K562 (cell line): ENCODE data around the gene ATP13A4. TPM values are rescaled to one million over a fixed set of nuclear protein-coding genes. Genes with fewer than 3 reads are reported as not detected.

ENCODE experiments used
- ATAC-seq: fragments of 200-7000 bp; cut with Tn5 transposase; 3 replicates; pipeline ENCODE4 v1.9.1; 2020; ENCODE audit warnings: moderate library complexity
- BruUV-seq: library from RNA; stranded (reverse); fragments of 400-500 nt; replicated peaks from 2 replicates; lab custom pipeline; 2021; lab: Mats Ljungman, UMichigan
- CTCF ChIA-PET: fragments of 300-600 bp; formaldehyde crosslinking; extraction: SDS; loops from one replicate; lab custom pipeline; 2021; ENCODE audit warnings: low intra/inter-chr PET ratio; lab: Yijun Ruan, JAX
- POLR2A ChIA-PET: fragments of 300-600, 350-650 bp; sonication (Branson Sonifier 250); formaldehyde crosslinking; extraction: SDS; loops from one replicate; lab custom pipeline; 2021; ENCODE audit warnings: antibody characterized with exemption, inconsistent platforms; lab: Yijun Ruan, JAX
- DNase-seq, 4 experiments: peaks; one replicate each; pipeline versions ENCODE4 v3.0.0 to v3.0.0-alpha.2; 2011 to 2018; ENCODE audit warnings: low spot score in 3 of 4, mixed read lengths in 3 of 4; ENCODE audit errors: extremely low read depth in 1 of 4
- FAIRE-seq: peaks from 2 replicates; lab custom pipeline; 2011; peaks lifted over from hg19 to GRCh38; lab: Jason Lieb, UNC
- H2AFZ ChIP-seq: 2 replicates; pipeline ENCODE4 v1.6.0; 2011; ENCODE audit warnings: low read depth, low read length, control low read depth, inconsistent platforms
- H3K27ac ChIP-seq: fragments of 200-600 bp; 3 replicates; pipeline ENCODE4 v1.8.0; 2011; ENCODE audit warnings: low read depth, mild to moderate bottlenecking, control low read depth, inconsistent platforms, low read length, moderate library complexity, mixed read lengths; ENCODE audit errors: extremely low read depth
- H3K27me3 ChIP-seq, 2 experiments: fragments of 300-600 bp in 1 of 2; 2 replicates in 1 of 2; 3 replicates in 1 of 2; pipeline versions ENCODE4 v1.6.0 to v1.8.0; 2011; ENCODE audit warnings: inconsistent platforms in 2 of 2, low read length in 2 of 2, mild to moderate bottlenecking in 1 of 2, mixed read lengths in 1 of 2, moderate library complexity in 1 of 2; ENCODE audit not compliant: control insufficient read depth in 2 of 2, insufficient read depth in 2 of 2
- H3K36me3 ChIP-seq: fragments of 300-600 bp; 3 replicates; pipeline ENCODE4 v1.8.0; 2011; ENCODE audit warnings: mild to moderate bottlenecking, low read length, inconsistent platforms; ENCODE audit not compliant: control insufficient read depth, insufficient read depth
- H3K4me1 ChIP-seq, 2 experiments: fragments of 200-600 bp in 1 of 2; replicated peaks in 1 of 2; 2 replicates in 1 of 2; 3 replicates in 1 of 2; pipeline versions ENCODE4 v1.5.1 to v1.8.0; 2011; ENCODE audit warnings: inconsistent platforms in 2 of 2, low read length in 2 of 2, mild to moderate bottlenecking in 1 of 2, mixed read lengths in 1 of 2, moderate library complexity in 1 of 2; ENCODE audit not compliant: control insufficient read depth in 2 of 2, insufficient read depth in 2 of 2
- H3K4me2 ChIP-seq: 2 replicates; pipeline ENCODE4 v1.6.1; 2011; ENCODE audit warnings: low read length, control low read depth, inconsistent platforms, mixed read lengths; ENCODE audit not compliant: insufficient read depth
- H3K4me3 ChIP-seq: fragments of 200-600 bp; sonication (generic), shearing (Covaris generic); 2 replicates; pipeline ENCODE4 v1.5.1; 2016; ENCODE audit warnings: control low read depth, inconsistent platforms
- H3K79me2 ChIP-seq: fragments of 200-600 bp; 3 replicates; pipeline ENCODE4 v1.8.0; 2011; ENCODE audit warnings: low read length, inconsistent platforms; ENCODE audit not compliant: control insufficient read depth, insufficient read depth
- H3K9ac ChIP-seq, 2 experiments: 2 replicates each; pipeline versions ENCODE4 v1.6.0 to v1.6.1; 2011; ENCODE audit warnings: low read depth in 2 of 2, low read length in 2 of 2, control low read depth in 1 of 2, inconsistent platforms in 1 of 2, mild to moderate bottlenecking in 1 of 2, mixed read lengths in 1 of 2; ENCODE audit not compliant: insufficient read depth in 1 of 2
- H3K9me1 ChIP-seq: one replicate; pipeline ENCODE4 v1.6.0; 2011; ENCODE audit warnings: inconsistent platforms, mild to moderate bottlenecking, low read length, moderate library complexity; ENCODE audit not compliant: control insufficient read depth, insufficient read depth
- H3K9me3 ChIP-seq: replicated peaks from 2 replicates; pipeline ENCODE4 v1.5.1; 2011; ENCODE audit warnings: low read depth, low read length, inconsistent platforms; ENCODE audit not compliant: control insufficient read depth, insufficient read depth
- H4K20me1 ChIP-seq: replicated peaks from 2 replicates; pipeline ENCODE4 v1.6.1; 2011; ENCODE audit warnings: low read length, inconsistent platforms, mixed read lengths; ENCODE audit not compliant: control insufficient read depth, insufficient read depth
- CBFA2T3 ChIP-seq: fragments of 450-650 bp; IDR thresholded peaks from 2 replicates; pipeline ENCODE4 v1.6.1; 2017
- KAT7 ChIP-seq: sonication (generic); formaldehyde crosslinking; IDR thresholded peaks from 2 replicates; pipeline ENCODE4 v1.8.0; 2022; ENCODE audit warnings: missing genetic modification reagents, mild to moderate bottlenecking, borderline replicate concordance
- NR2C2 ChIP-seq, 2 experiments: fragments of 200-800 bp in 1 of 2; sonication (Bioruptor generic) in 1 of 2; sonication (generic) in 1 of 2; formaldehyde crosslinking in 1 of 2; IDR thresholded peaks; 2 replicates each; pipeline versions ENCODE4 v1.6.1 to v1.8.0; 2016 to 2022; ENCODE audit warnings: mild to moderate bottlenecking in 1 of 2, missing compliant biosample characterization in 1 of 2, missing genetic modification characterization in 1 of 2, missing genetic modification reagents in 1 of 2
- POLR3G ChIP-seq: IDR thresholded peaks from 2 replicates; pipeline ENCODE4 v1.6.1; 2011; ENCODE audit not compliant: insufficient read length, insufficient replicate concordance; ENCODE audit errors: extremely low read depth
- PURB ChIP-seq: sonication (generic); formaldehyde crosslinking; IDR thresholded peaks from 2 replicates; pipeline ENCODE4 v1.9.0; 2021; ENCODE audit warnings: low read depth, mild to moderate bottlenecking, missing genetic modification reagents
- RBM15 ChIP-seq: fragments of 200-400 bp; formaldehyde crosslinking; IDR thresholded peaks from 2 replicates; pipeline ENCODE4 v1.6.1; 2018; ENCODE audit warnings: mild to moderate bottlenecking, low read length, moderate library complexity; ENCODE audit not compliant: insufficient read depth
- TAL1 ChIP-seq: fragments of 450-650 bp; IDR thresholded peaks from 2 replicates; pipeline ENCODE4 v1.6.1; 2016; ENCODE audit warnings: mild to moderate bottlenecking
- ZNF41 ChIP-seq: fragments of 250-450 bp; sonication (Bioruptor Pico); conservative IDR thresholded peaks from 2 replicates; pipeline ENCODE4 v1.4.0; 2020; ENCODE audit warnings: mild to moderate bottlenecking
- WGBS: fragments of 100-300 bp; shearing (Covaris generic); methylation state at CpG from one replicate; pipeline ENCODE4 v1.1.6; 2016; ENCODE audit warnings: low coverage, mixed read lengths; ENCODE audit not compliant: insufficient coverage; ENCODE audit errors: missing lambda C conversion rate; 5-methylcytosine and 5-hydroxymethylcytosine counted together
- in situ Hi-C: fragments of 300-500 bp; cut with MboI; formaldehyde crosslinking; loops from 4 replicates; pipeline ENCODE4 v1.15.0; 2018; ENCODE audit warnings: inconsistent platforms, mixed read lengths
- intact Hi-C: fragments of 100-400 bp; cut with micrococcal nuclease; formaldehyde crosslinking; loops from 2 replicates; pipeline ENCODE4 v1.14.2; 2022
- polyA plus RNA-seq, 8 experiments: library from polyadenylated mRNA; depleted of rRNA in 4 of 8; stranded (reverse) in 5 of 8; unstranded in 3 of 8; fragments of >200 nt; fragmentation: Nextera tagmentation in 2 of 8; fragmentation: Illumina TruSeq in 1 of 8; extraction: Ambion mirVana in 2 of 8; extraction: Trizol in 1 of 8; gene quantifications; 2 replicates each; pipeline versions ENCODE4 v1.2.1 to v1.2.3, GENCODE V29; 2011 to 2014; ENCODE audit warnings: inconsistent platforms in 1 of 8, missing spikeins in 1 of 8
- total RNA-seq, 7 experiments: library from RNA; depleted of rRNA in 6 of 7; stranded (reverse); fragments of >200 nt in 6 of 7; fragmentation: Illumina TruSeq in 2 of 7; extraction: Trizol in 2 of 7; gene quantifications; 2 replicates each; pipeline versions ENCODE4 v1.2.1 to v1.2.3, GENCODE V29; 2011 to 2021; ENCODE audit warnings: low replicate concordance in 1 of 7
- TF ChIP-seq, protein P1 (sequence below): fragments of 450-650 bp; IDR thresholded peaks from 2 replicates; pipeline ENCODE4 v1.6.1; 2016; ENCODE audit warnings: borderline replicate concordance
- TF ChIP-seq, protein P2 (sequence below): fragments of 450-650 bp; IDR thresholded peaks from 2 replicates; pipeline ENCODE4 v1.6.1; 2016; ENCODE audit warnings: low read depth

ATP13A4 gene
- total and polyA plus RNA-seq, 9 of the 15 experiments (the other 6 are each of a cell fraction or from before 2014, with no cell fraction given): 0.03 to 0.14 (median 0.07) TPM; not detected in 6

DNA sequence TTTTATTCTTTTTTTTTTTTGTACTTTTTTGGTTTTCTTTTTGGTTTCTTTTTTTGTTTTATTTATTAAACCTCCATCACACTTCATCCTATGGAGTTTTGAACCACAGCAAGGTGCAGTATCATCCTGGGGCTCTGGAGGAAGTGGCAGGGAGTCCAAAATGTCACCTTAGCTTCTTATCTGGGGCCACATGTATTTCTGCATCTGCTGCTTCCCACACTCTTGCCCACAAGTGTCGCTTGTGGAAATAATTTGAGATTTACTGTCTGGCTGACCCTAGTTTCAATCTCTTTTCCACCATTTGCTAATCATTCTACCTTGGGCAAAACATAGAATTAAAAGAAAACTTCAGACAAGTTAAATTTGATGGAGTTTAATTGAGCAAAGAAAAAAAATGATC lies 44.7 kb upstream of the ATP13A4 start:
- Histone ChIP-seq H3K4me1 (peaks cover 0 to 19% of the 10 kb centered on the region in 2 experiments; a peak in 4 of 5 replicates), H3K4me3 (no peak overlapping the region), H3K4me2 (no peak overlapping the region), H3K9me1 (peaks cover 5% of the 10 kb centered on the region), H3K79me2 (peaks cover 95% of the 10 kb centered on the region), H4K20me1 (peaks cover 16% of the 10 kb centered on the region), H3K9ac (no peak overlapping the region), H2AFZ (no peak overlapping the region), H3K9me3 (no peaks in the 10 kb centered on the region), H3K27ac (no peak overlapping the region), H3K36me3 (peaks cover 74% of the 10 kb centered on the region), H3K27me3 (no peaks in the 10 kb centered on the region)
- CTCF ChIA-PET: no interaction called here
- DNase-seq: peak in 3 of 4 experiments; percentile 22 to 56 (median 43)
- intact Hi-C loops (loop anchor here (10.0 kb wide), 2 partner anchors 485 to 725 kb away; no protein-coding TSS in a partner anchor), in situ Hi-C loops (no loop called here)
- ATAC-seq: peak; percentile 72
- 17% methylated on average over 1 of the region's 1 CpG for WGBS
- no peak for FAIRE-seq
- POLR2A ChIA-PET: interaction anchor here (1.4 kb wide), 1 partner anchor 15 kb away, joined by 5 read pairs; no protein-coding TSS in a partner anchor
- BruUV-seq: no TSS peak
- TF ChIP-seq POLR3G: no peak
- TF ChIP-seq NR2C2 (CRISPR knock-in tag; IDR thresholded peaks at IDR 0.05): no peak
- no peak for TF ChIP-seq NR2C2 (tag; IDR thresholded peaks at IDR 0.05)
- no peak for TF ChIP-seq PURB
- TF ChIP-seq ZNF41 (CRISPR knock-in tag): no peak
- TF ChIP-seq, protein P1, sequence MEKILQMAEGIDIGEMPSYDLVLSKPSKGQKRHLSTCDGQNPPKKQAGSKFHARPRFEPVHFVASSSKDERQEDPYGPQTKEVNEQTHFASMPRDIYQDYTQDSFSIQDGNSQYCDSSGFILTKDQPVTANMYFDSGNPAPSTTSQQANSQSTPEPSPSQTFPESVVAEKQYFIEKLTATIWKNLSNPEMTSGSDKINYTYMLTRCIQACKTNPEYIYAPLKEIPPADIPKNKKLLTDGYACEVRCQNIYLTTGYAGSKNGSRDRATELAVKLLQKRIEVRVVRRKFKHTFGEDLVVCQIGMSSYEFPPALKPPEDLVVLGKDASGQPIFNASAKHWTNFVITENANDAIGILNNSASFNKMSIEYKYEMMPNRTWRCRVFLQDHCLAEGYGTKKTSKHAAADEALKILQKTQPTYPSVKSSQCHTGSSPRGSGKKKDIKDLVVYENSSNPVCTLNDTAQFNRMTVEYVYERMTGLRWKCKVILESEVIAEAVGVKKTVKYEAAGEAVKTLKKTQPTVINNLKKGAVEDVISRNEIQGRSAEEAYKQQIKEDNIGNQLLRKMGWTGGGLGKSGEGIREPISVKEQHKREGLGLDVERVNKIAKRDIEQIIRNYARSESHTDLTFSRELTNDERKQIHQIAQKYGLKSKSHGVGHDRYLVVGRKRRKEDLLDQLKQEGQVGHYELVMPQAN: no peak
- TF ChIP-seq RBM15: no peak
- peak; percentile 54 for TF ChIP-seq TAL1
- TF ChIP-seq CBFA2T3: peak; percentile 80
- TF ChIP-seq, protein P2, sequence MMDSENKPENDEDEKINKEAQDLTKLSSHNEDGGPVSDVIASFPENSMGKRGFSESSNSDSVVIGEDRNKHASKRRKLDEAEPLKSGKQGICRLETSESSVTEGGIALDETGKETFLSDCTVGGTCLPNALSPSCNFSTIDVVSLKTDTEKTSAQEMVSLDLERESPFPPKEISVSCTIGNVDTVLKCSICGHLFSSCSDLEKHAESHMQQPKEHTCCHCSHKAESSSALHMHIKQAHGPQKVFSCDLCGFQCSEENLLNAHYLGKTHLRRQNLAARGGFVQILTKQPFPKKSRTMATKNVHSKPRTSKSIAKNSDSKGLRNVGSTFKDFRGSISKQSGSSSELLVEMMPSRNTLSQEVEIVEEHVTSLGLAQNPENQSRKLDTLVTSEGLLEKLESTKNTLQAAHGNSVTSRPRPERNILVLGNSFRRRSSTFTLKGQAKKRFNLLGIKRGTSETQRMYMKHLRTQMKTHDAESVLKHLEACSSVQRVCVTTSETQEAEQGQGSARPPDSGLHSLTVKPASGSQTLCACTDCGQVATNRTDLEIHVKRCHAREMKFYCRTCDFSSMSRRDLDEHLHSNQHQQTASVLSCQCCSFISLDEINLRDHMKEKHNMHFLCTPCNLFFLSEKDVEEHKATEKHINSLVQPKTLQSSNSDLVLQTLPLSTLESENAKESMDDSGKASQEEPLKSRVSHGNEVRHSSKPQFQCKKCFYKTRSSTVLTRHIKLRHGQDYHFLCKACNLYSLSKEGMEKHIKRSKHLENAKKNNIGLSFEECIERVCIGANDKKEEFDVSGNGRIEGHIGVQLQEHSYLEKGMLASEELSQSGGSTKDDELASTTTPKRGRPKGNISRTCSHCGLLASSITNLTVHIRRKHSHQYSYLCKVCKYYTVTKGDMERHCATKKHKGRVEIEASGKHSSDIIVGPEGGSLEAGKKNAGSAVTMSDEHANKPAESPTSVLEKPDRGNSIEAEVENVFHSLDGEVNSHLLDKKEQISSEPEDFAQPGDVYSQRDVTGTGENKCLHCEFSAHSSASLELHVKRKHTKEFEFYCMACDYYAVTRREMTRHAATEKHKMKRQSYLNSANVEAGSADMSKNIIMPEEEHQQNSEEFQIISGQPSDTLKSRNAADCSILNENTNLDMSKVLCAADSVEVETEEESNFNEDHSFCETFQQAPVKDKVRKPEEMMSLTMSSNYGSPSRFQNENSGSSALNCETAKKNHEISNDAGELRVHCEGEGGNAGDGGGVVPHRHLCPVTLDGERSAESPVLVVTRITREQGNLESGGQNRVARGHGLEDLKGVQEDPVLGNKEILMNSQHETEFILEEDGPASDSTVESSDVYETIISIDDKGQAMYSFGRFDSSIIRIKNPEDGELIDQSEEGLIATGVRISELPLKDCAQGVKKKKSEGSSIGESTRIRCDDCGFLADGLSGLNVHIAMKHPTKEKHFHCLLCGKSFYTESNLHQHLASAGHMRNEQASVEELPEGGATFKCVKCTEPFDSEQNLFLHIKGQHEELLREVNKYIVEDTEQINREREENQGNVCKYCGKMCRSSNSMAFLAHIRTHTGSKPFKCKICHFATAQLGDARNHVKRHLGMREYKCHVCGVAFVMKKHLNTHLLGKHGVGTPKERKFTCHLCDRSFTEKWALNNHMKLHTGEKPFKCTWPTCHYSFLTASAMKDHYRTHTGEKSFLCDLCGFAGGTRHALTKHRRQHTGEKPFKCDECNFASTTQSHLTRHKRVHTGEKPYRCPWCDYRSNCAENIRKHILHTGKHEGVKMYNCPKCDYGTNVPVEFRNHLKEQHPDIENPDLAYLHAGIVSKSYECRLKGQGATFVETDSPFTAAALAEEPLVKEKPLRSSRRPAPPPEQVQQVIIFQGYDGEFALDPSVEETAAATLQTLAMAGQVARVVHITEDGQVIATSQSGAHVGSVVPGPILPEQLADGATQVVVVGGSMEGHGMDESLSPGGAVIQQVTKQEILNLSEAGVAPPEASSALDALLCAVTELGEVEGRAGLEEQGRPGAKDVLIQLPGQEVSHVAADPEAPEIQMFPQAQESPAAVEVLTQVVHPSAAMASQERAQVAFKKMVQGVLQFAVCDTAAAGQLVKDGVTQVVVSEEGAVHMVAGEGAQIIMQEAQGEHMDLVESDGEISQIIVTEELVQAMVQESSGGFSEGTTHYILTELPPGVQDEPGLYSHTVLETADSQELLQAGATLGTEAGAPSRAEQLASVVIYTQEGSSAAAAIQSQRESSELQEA: no peak
- no peak for TF ChIP-seq KAT7 (CRISPR knock-in tag)
